Amniotic epithelial cell (primary cell): ENCODE results near the gene CYS1.
"Not testable (repeated sequence)": the region's sequence is repeated elsewhere in the genome, so short reads cannot be mapped to it uniquely, and the experiment has no call there.

ENCODE experiments used
- DNase-seq: peaks from one replicate; pipeline ENCODE4 v3.0.0-alpha.2; 2010; ENCODE audit warnings: low read depth

Gene CYS1

GRCh38 chr2:10079870-10080535 is at the start of gene CYS1:
Gene CYS1 (minus strand): TSS chr2:10080411. CDS start chr2:10080223, 188 bp downstream.
- DNase-seq = no peak

GRCh38 chr2:10129490-10129889 is 49.3 kb upstream of the CYS1 start:
- DNase-seq = no peak

GRCh38 chr2:10128420-10128819 is 48.2 kb upstream of the CYS1 start:
- no peak for DNase-seq

- peak; percentile 91 for DNase-seq
Observed at GRCh38 chr2:10126632-10127026, 46.4 kb upstream of the CYS1 start.

GRCh38 chr2:10125842-10126631 is 45.8 kb upstream of the CYS1 start:
- DNase-seq = no peak

- peak; percentile 74 for DNase-seq
Observed at GRCh38 chr2:10124538-10125045, 44.4 kb upstream of the CYS1 start.

GRCh38 chr2:10123281-10123680 is 43.1 kb upstream of the CYS1 start:
- DNase-seq = no peak

- peak; percentile 82 for DNase-seq
Observed at GRCh38 chr2:10122500-10123280, 42.5 kb upstream of the CYS1 start, which contains the start of gene RRM2. Gene RRM2 (plus strand): TSS chr2:10122739. CDS start chr2:10122799, 60 bp downstream.

- peak; percentile 15 for DNase-seq
Observed at GRCh38 chr2:10120877-10121574, 40.8 kb upstream of the CYS1 start.

- DNase-seq = peak; percentile 85
Observed at GRCh38 chr2:10120158-10120876, 40.1 kb upstream of the CYS1 start.

- DNase-seq = no peak
Observed at GRCh38 chr2:10119601-10120157, 39.5 kb upstream of the CYS1 start.

- DNase-seq = no peak
Observed at GRCh38 chr2:10119027-10119325, 38.8 kb upstream of the CYS1 start.

GRCh38 chr2:10109311-10109710 is 29.1 kb upstream of the CYS1 start:
- DNase-seq = peak; percentile 71

- DNase-seq = not testable (repeated sequence)
Observed at GRCh38 chr2:10104906-10105305, 24.7 kb upstream of the CYS1 start.

- no peak for DNase-seq
Observed at GRCh38 chr2:10103179-10103578, 23.0 kb upstream of the CYS1 start.

GRCh38 chr2:10101491-10101890 is 21.3 kb upstream of the CYS1 start:
- DNase-seq = no peak

GRCh38 chr2:10097352-10098148 is 17.3 kb upstream of the CYS1 start:
- peak; percentile 38 for DNase-seq

- no peak for DNase-seq
Observed at GRCh38 chr2:10096641-10097040, 16.4 kb upstream of the CYS1 start.

GRCh38 chr2:10095175-10095574 is 15.0 kb upstream of the CYS1 start:
- DNase-seq = no peak

- DNase-seq = no peak
Observed at GRCh38 chr2:10094271-10094814, 14.1 kb upstream of the CYS1 start.
